DMS53 (cell line): ENCODE measurements around the gene B4GALT6.

Experiments used
- DNase-seq: peaks from one replicate; lab custom pipeline; 2025; lab: John Stamatoyannopoulos, UW

The B4GALT6 gene

GRCh38 chr18:31659576-31660177 is 24.7 kb downstream of the B4GALT6 start:
- DNase-seq: peak; percentile 3

- no peak for DNase-seq
Measured at GRCh38 chr18:31658670-31659575, 25.5 kb downstream of the B4GALT6 start.

- no peak for DNase-seq
Measured at GRCh38 chr18:31657823-31658669, 26.3 kb downstream of the B4GALT6 start.

- no peak for DNase-seq
Measured at GRCh38 chr18:31656754-31657153, 27.6 kb downstream of the B4GALT6 start.

- no peak for DNase-seq
Measured at GRCh38 chr18:31655354-31655753, 29.0 kb downstream of the B4GALT6 start.

- DNase-seq: no peak
Measured at GRCh38 chr18:31652877-31653276, 31.5 kb downstream of the B4GALT6 start.

- DNase-seq: no peak
Measured at GRCh38 chr18:31652357-31652756, 32.0 kb downstream of the B4GALT6 start.

- DNase-seq: no peak
Measured at GRCh38 chr18:31651369-31651768, 33.0 kb downstream of the B4GALT6 start.

GRCh38 chr18:31649978-31650719 is 34.2 kb downstream of the B4GALT6 start:
- DNase-seq: no peak

GRCh38 chr18:31649449-31649848 is 34.9 kb downstream of the B4GALT6 start:
- DNase-seq: no peak

- peak; percentile 16 for DNase-seq
Measured at GRCh38 chr18:31648966-31649429, 35.4 kb downstream of the B4GALT6 start.

GRCh38 chr18:31648458-31648857 is 35.9 kb downstream of the B4GALT6 start:
- DNase-seq: no peak

- no peak for DNase-seq
Measured at GRCh38 chr18:31647127-31647753, 37.1 kb downstream of the B4GALT6 start.

GRCh38 chr18:31646332-31647126 is 37.9 kb downstream of the B4GALT6 start:
- DNase-seq: no peak

- no peak for DNase-seq
Measured at GRCh38 chr18:31645411-31645810, 39.0 kb downstream of the B4GALT6 start.

GRCh38 chr18:31643003-31643402 is 41.4 kb downstream of the B4GALT6 start:
- no peak for DNase-seq

- DNase-seq: no peak
Measured at GRCh38 chr18:31637445-31637844, 46.9 kb downstream of the B4GALT6 start.

GRCh38 chr18:31636387-31636786 is 48.0 kb downstream of the B4GALT6 start:
- no peak for DNase-seq

- DNase-seq: no peak
Measured at GRCh38 chr18:31634331-31634713, 50.1 kb downstream of the B4GALT6 start.
